ENCODE measurements around the gene CNNM3.

- TF ChIP-seq CTCF (IDR thresholded peaks at IDR 0.05; ENCODE audit: poor library complexity) (no peak), EZH2phosphoT487 (IDR thresholded peaks at IDR 0.05; ENCODE audit: low read depth, severe bottlenecking, unreplicated experiment) (no peak), EZH2 (IDR thresholded peaks at IDR 0.05; ENCODE audit: borderline replicate concordance) (no peak)
Measured at GRCh38 chr2:96856776-96857666, 41.0 kb downstream of the CNNM3 start.

Measured in hepatocyte (in vitro differentiated cells).